Activated CD8-positive, alpha-beta memory T cell treated with anti-CD3 and anti-CD28 coated beads, Interleukin-2, amount 50 U/mL, for 48 hours (primary cell): ENCODE data around the gene PPP4R3B.
"Not testable (repeated sequence)": the region's sequence is repeated elsewhere in the genome, so short reads cannot be mapped to it uniquely, and the experiment has no call there.

Source experiments
- DNase-seq: peaks from one replicate; pipeline ENCODE4 v3.0.0-alpha.2; 2020

The PPP4R3B gene

GRCh38 chr2:55595536-55595935 is 21.9 kb downstream of the PPP4R3B start:
- no peak for DNase-seq

GRCh38 chr2:55592130-55592529 is 25.3 kb downstream of the PPP4R3B start:
- no peak for DNase-seq

GRCh38 chr2:55590810-55591440 is 26.5 kb downstream of the PPP4R3B start:
- DNase-seq = no peak

GRCh38 chr2:55585451-55586080 is 31.9 kb downstream of the PPP4R3B start:
- no peak for DNase-seq

- DNase-seq = no peak
These were observed 35.4 kb downstream of the PPP4R3B start for GRCh38 chr2:55581874-55582547.

- no peak for DNase-seq
These were observed 36.0 kb downstream of the PPP4R3B start for GRCh38 chr2:55581435-55581834.

GRCh38 chr2:55569002-55569401 is 48.4 kb downstream of the PPP4R3B start:
- not testable (repeated sequence) for DNase-seq

- no peak for DNase-seq
These were observed 50.1 kb downstream of the PPP4R3B start for GRCh38 chr2:55567298-55567697.

GRCh38 chr2:55565613-55566012 is 51.8 kb downstream of the PPP4R3B start:
- no peak for DNase-seq

- no peak for DNase-seq
These were observed 56.6 kb downstream of the PPP4R3B start for GRCh38 chr2:55560855-55561254.

- DNase-seq = no peak
These were observed 60.6 kb downstream of the PPP4R3B start for GRCh38 chr2:55556809-55557208.

- DNase-seq = no peak
These were observed 61.4 kb downstream of the PPP4R3B start for GRCh38 chr2:55555977-55556376.

GRCh38 chr2:55553321-55553720 is 64.1 kb downstream of the PPP4R3B start:
- DNase-seq = no peak

GRCh38 chr2:55550368-55551102 is 66.9 kb downstream of the PPP4R3B start:
- no peak for DNase-seq

- DNase-seq = not testable (repeated sequence)
These were observed 69.7 kb downstream of the PPP4R3B start for GRCh38 chr2:55547679-55548078.

GRCh38 chr2:55547001-55547400 is 70.4 kb downstream of the PPP4R3B start:
- DNase-seq = no peak

- no peak for DNase-seq
These were observed 86.8 kb downstream of the PPP4R3B start for GRCh38 chr2:55530539-55531081.

- no peak for DNase-seq
These were observed 91.2 kb downstream of the PPP4R3B start for GRCh38 chr2:55526174-55526573.

- no peak for DNase-seq
These were observed 92.5 kb downstream of the PPP4R3B start for GRCh38 chr2:55524884-55525437.

- DNase-seq = no peak
These were observed 97.2 kb downstream of the PPP4R3B start for GRCh38 chr2:55519938-55520885.

- DNase-seq = no peak
These were observed 98.6 kb downstream of the PPP4R3B start for GRCh38 chr2:55518841-55519165.
